GM19238 (cell line): Measurements from ENCODE around the gene EFNB2.

Experiments used
- DNase-seq: peaks from one replicate; pipeline ENCODE4 v3.0.0; 2011; ENCODE audit warnings: low spot score; ENCODE audit not compliant: insufficient read length

Gene EFNB2

GRCh38 chr13:106535552-106536243, at the start of gene EFNB2:
Gene EFNB2 (minus strand): TSS chr13:106535662. CDS start chr13:106534964, 698 bp downstream.
- peak; percentile 96 for DNase-seq

GRCh38 chr13:106581225-106581624, 45.8 kb upstream of the EFNB2 start:
- no peak for DNase-seq

DNA sequence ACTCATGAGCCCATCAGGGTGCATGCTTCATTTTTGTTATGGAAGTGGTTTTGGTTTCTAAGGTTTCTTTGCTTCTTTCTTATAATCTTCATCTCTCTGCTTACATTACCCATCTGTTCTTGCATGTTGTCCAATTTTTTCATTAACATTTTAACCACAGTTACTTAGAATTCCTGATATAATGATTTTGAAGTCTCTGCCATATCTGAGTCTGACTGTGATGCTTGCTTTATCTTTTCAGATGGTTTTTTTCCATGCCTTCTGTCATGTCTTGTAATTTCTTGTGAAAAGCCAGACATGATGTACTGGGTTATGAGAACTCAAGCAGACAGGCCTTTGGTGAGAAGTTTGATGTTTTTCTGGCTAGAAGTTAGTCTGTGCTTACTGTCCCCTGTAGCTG, 40.4 kb upstream of the EFNB2 start:
- DNase-seq = no peak

- no peak for DNase-seq
These were observed 38.4 kb upstream of the EFNB2 start for GRCh38 chr13:106573868-106574267.

- DNase-seq = no peak
These were observed 37.9 kb upstream of the EFNB2 start for GRCh38 chr13:106573284-106573846.

DNA sequence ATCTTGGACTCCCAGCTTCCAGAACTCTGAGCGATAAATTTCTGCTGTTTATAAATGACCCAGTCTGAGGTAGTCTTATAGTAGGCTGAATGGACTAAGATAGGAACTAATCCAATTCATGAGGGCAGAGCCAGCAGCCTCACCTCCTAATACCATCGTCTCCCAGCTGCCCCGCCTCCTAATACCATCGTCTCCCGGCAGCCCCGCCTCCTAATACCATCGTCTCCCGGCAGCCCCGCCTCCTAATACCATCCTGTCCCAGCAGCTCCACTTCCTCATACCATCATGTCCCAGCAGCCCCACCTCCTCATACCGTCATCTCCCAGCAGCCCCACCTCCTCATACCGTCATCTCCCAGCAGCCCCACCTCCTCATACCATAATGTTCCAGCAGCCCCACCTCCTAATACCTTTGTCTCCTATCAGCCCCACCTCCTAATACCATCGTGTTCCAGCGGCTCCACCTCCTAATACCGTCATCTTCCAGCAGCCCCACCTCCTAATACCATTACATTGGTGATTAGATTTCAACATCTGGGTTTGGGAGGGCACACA, 34.9 kb upstream of the EFNB2 start:
- no peak for DNase-seq

DNA sequence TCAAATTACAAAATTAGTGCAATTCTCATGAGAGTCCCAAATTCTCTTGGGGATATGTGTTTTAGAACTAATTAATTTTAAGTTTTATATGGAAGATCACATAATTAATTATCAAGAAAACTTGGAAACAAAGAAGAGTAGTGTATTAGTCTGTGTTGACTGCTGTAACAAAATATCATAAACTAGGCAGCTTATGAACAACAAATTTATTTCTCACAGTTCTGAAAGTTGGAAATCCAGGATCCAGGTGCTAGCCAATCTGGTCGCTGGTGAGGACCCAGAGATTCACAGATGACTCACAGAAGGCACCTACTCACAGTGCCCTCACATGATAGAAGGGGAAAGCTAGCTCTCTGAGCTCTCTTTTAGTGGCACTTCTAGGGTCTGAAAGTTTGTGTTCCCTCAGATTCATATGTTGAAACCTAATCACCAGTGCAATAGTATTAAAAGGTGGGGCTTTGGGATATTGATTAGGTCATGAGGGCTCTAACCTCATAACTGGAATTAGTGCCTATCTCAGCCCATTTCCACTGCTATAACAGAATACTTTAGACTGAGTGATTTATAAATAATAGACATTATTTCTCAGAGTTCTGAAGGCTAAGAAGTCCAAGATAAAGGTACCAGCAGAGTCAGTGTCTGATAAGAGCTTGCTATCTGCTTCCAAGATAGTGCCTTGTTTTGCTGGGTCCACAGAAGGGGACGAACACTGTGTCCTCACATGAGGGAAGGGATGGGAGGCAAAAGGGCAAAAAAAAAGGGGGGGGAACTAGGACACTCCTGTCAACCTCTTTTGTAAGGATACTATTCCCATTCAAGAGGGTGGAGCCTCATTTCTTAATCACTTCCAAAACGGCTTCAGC, 34.0 kb upstream of the EFNB2 start:
- no peak for DNase-seq

DNA sequence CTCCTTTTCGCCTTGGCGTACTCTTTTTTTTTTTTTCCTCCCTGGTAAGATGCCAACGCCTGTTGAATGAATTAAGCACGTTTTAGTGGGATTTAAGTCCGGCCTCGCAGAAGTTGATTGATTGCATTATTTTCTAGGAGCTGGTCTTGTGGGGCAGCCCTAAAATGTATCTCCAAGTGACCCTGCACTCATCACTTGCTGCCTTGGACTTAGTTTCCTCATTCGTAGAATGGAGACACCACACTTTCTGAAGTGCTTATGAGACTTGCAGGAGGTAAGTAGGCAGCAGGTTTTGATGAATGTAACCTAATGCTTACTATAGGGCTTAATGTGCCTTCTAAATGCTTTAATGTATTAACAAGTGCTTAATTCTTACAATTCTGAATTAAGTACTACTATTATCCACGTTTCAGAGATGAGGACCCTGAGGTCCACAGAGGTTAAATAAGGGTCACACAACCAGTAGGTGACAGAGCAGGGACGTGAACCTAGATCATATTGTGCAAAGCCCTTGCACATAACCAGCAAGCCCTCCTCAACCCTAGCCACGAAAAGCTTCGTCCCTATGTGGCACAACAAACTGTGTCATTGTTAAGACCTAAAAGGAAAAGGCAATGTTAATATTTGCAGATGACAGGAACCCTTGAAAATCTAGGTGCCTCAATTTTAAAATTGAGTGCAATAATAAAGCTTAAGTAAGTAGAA, 33.0 kb upstream of the EFNB2 start:
- DNase-seq = no peak

DNA sequence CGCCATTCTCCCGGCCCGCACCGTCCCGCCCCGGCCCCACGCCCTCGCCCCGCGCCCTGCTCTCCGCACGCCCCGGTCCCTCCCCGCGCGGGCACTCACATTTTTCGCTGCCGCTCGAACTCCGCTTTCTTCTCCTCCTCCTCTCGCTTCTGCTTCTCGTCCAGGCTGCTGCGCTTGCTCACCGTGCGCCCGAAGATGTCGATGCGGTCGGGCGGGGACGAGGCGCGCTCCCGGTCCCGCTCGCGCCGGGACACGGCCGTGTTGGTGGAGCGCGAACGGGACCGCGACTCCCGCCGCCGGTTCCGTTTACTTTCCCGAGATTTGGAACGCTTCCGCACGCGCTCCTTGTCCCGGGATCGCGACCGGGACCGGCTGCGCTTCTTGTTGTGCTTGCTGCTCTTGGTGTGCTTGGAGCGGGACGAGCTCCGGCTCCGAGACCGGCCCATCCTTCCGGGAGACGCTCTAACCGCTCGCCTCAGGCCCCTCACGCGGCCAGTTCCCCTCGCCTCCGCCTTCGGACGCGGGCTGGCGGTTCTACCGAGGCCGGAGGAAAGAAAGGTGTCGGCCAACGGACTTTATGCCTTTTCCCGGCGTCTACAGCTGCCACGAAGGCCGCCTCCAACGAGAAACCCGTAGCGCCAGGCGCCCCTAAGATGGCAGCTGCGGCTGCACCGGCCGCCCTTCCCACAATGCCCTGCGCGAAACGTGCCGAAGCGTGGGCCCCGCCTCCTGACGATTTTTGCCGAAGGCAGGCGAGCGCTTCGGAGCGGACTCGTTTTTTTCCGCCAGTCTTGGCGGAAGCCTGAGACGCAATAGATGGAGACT, 32.2 kb upstream of the EFNB2 start, which contains the start of gene ARGLU1:
ARGLU1 (minus strand) TSS at position 664 of the 825 bp plus-strand sequence; CDS start at position 446, 218 bp downstream.
- peak; percentile 77 for DNase-seq

GRCh38 chr13:106566641-106567473, 31.4 kb upstream of the EFNB2 start:
- peak; percentile 62 for DNase-seq

DNA sequence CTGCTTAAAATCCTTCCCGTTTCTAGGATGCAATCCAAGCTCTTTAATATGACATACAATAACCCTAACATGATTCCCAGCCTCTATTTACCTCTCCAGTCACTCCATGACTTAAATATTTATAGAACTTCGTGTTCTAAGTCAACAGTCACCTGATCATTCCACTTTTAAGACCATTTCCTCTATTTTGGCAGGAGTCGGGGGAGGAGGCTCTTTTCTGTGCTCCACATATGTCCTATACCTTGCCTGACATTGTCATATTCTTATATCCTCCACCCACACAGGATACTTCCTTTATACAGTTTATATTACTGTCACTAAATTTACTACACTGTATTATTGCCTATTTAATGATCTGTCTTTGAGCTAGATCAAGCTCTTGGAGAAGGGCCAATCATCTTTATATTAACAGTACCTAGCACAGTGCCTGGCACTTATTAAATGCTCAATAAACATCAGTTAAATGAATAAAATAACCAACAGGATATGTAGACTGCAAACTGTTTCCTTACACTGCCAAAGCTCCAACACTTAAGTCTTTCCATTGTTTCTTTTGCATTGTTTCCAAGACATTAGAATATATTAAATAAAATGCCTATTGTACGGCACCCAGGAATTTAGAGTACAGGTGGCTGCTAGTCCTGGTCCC, 29.8 kb upstream of the EFNB2 start:
- no peak for DNase-seq

DNA sequence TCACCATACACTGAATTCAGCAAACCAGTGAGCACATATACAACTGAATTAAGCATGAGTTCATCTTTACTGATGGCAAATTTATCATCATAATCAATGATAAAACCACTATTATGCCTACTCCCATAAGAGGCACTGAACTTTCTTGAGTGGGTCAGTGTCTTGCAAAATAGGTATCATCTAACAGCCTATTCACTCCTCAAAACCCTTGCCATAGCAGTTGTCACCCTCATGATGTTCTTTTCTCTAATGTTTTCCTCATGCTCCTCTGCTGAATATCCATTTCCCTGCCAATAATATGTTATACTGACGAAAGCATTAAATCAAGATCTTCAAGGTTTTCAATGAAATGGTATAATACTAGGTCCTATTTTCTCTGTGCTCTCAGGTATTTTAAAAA, 26.8 kb upstream of the EFNB2 start:
- no peak for DNase-seq

DNA sequence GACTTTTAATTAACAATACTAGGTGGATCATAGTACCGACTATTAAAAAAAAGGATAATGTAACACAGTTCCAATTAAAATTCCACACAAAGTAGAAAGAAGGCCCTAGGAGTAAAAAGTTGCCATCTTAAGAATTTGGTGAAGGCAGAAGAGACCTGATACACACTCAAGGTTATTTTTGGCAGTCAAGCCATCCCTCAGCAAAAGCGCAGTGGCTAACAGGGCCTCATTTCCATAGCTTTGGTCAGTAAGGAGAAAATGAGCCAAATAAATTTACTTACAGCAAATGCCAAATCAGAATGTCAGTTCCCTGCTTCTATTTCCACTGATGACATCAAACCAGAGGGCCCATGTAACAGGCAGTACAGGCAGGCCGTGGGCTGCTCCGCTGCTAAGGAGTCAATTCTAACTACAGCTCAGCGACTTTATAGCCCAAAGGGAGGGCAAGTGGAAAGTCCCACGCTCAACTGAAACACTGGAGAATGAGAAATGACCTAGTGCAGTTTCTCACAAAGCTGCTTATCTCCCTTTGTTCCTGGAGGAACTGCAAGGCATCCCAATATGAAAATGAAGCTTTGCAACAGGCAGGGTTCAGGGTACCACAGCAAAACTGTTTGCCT, 26.2 kb upstream of the EFNB2 start:
- DNase-seq = no peak

DNA sequence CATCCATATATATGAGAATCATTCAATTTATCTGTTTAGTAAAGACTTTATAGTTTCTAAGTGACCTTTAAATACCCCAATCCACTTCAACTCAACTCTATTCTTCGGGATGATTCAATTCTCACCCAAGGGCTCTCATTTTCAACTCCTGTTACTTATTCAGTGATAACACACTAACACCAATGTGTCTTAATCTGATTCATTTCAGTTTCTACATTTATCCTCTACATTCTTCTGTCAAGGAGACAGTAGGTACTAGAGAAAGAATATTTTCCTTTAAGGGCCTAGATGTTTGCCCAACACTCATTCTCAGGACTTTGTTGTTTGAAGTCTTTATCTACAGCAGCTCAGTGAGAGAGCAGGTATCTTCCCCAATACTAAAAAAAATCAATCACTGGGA, 25.4 kb upstream of the EFNB2 start:
- DNase-seq = no peak

GRCh38 chr13:106558527-106558926, 23.1 kb upstream of the EFNB2 start:
- no peak for DNase-seq

- DNase-seq = no peak
These were observed 20.3 kb upstream of the EFNB2 start for GRCh38 chr13:106555631-106556328.

DNA sequence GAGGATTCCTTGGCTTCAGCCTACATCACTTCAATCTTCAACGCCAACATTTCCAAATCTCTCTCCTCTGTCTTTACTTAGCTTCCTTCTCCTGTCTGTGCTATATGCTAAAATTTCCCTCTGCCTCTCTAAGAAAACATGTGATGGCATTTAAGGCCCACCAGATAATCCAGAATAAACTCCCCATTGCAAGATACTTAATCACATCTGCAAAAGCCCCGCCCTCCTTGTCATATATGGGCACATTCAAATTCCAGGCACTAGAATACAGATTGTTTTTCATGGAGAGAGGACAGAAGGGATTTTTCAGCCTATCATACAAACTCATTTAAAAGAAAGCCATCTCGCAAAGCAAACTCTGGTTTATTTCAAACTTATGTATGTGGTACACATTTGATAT, 16.3 kb upstream of the EFNB2 start:
- no peak for DNase-seq

- no peak for DNase-seq
These were observed 15.9 kb upstream of the EFNB2 start for GRCh38 chr13:106551350-106551749.
